Cardiac muscle cell (in vitro differentiated cells and primary cell): ENCODE measurements around the gene ARHGAP1. TPM values are rescaled to one million over a fixed set of nuclear protein-coding genes. Genes with fewer than 3 reads are reported as not detected.

Experiments
- DNase-seq, 2 donors: peaks; one replicate each; pipeline versions ENCODE4 v3.0.0 to v3.0.0-alpha.2; 2010 to 2017; ENCODE audit warnings: low read depth in 1 of 2, low spot score in 1 of 2
- H3K27ac ChIP-seq: fragments of 200-600 bp; sonication (generic); 2 replicates; pipeline ENCODE4 v1.5.1; 2016
- H3K27me3 ChIP-seq: fragments of 200-600 bp; sonication (generic); 2 replicates; pipeline ENCODE4 v1.6.0; 2016; ENCODE audit warnings: control low read depth
- H3K36me3 ChIP-seq: fragments of 200-600 bp; sonication (generic); 2 replicates; pipeline ENCODE4 v1.5.1; 2016; ENCODE audit warnings: control low read depth
- H3K4me1 ChIP-seq: fragments of 200-600 bp; sonication (generic); 2 replicates; pipeline ENCODE4 v1.8.1; 2017; ENCODE audit warnings: low read depth, mild to moderate bottlenecking, mixed run types
- H3K4me3 ChIP-seq: fragments of 200-600 bp; sonication (generic); 2 replicates; pipeline ENCODE4 v1.5.1; 2016; ENCODE audit warnings: mild to moderate bottlenecking
- H3K9me3 ChIP-seq: fragments of 200-600 bp; sonication (generic); 2 replicates; pipeline ENCODE4 v1.5.1; 2017; ENCODE audit warnings: low read depth, mild to moderate bottlenecking, control low read depth
- CTCF ChIP-seq: IDR thresholded peaks from 2 replicates; pipeline ENCODE4 v1.5.1; 2012; ENCODE audit warnings: low read depth, mild to moderate bottlenecking, low read length
- polyA plus RNA-seq: library from polyadenylated mRNA; unstranded; fragments of >200 nt; fragmentation: Nextera tagmentation; extraction: Ambion mirVana; gene quantifications from 2 replicates; pipeline ENCODE4 v1.2.1, GENCODE V29; 2016
- total RNA-seq: library from RNA; depleted of rRNA; stranded (reverse); fragments of >200 nt; gene quantifications from 2 replicates; pipeline ENCODE4 v1.2.3, GENCODE V29; 2016

Gene ARHGAP1
- total and polyA plus RNA-seq, 2 experiments from 2014 or later: 59.3 to 149 TPM

- TF ChIP-seq CTCF: no peak
- Histone ChIP-seq H3K4me3 (no peak overlapping the region), H3K27me3 (no peaks in the 10 kb centered on the region), H3K9me3 (no peaks in the 10 kb centered on the region), H3K27ac (no peak overlapping the region), H3K36me3 (peaks cover 3% of the 10 kb centered on the region), H3K4me1 (no peaks in the 10 kb centered on the region)
- no peak for DNase-seq
Measured at GRCh38 chr11:46640036-46640788, 60.2 kb downstream of the ARHGAP1 start.

GRCh38 chr11:46639197-46639839 is 61.1 kb downstream of the ARHGAP1 start:
- DNase-seq: peak in 1 of 2 donors; percentile 51
- Histone ChIP-seq H3K9me3 (no peaks in the 10 kb centered on the region), H3K4me3 (no peak overlapping the region), H3K27ac (no peak overlapping the region), H3K27me3 (no peaks in the 10 kb centered on the region), H3K4me1 (no peaks in the 10 kb centered on the region), H3K36me3 (no peaks in the 10 kb centered on the region)
- TF ChIP-seq CTCF: no peak

- no peaks in the 10 kb centered on the region for H3K9me3 ChIP-seq
- H3K27me3 ChIP-seq: no peaks in the 10 kb centered on the region
- H3K4me1 ChIP-seq: no peaks in the 10 kb centered on the region
- TF ChIP-seq CTCF: no peak
- DNase-seq: no peak
- no peak overlapping the region for H3K4me3 ChIP-seq
- no peak overlapping the region for H3K27ac ChIP-seq
- no peaks in the 10 kb centered on the region for H3K36me3 ChIP-seq
Measured at GRCh38 chr11:46637546-46637945, 62.9 kb downstream of the ARHGAP1 start.

- no peak for DNase-seq
- no peaks in the 10 kb centered on the region for H3K4me1 ChIP-seq
- no peaks in the 10 kb centered on the region for H3K36me3 ChIP-seq
- no peak overlapping the region for H3K4me3 ChIP-seq
- no peak overlapping the region for H3K27ac ChIP-seq
- no peaks in the 10 kb centered on the region for H3K27me3 ChIP-seq
- no peak for TF ChIP-seq CTCF
- H3K9me3 ChIP-seq: no peaks in the 10 kb centered on the region
Measured at GRCh38 chr11:46635557-46636139, 64.8 kb downstream of the ARHGAP1 start.

- no peaks in the 10 kb centered on the region for H3K27me3 ChIP-seq
- no peak for TF ChIP-seq CTCF
- H3K27ac ChIP-seq: no peak overlapping the region
- no peaks in the 10 kb centered on the region for H3K36me3 ChIP-seq
- no peaks in the 10 kb centered on the region for H3K4me1 ChIP-seq
- DNase-seq: no peak
- no peak overlapping the region for H3K4me3 ChIP-seq
- no peaks in the 10 kb centered on the region for H3K9me3 ChIP-seq
Measured at GRCh38 chr11:46633291-46634217, 66.9 kb downstream of the ARHGAP1 start.
